Keratinocyte (primary cell): Measurements from ENCODE around the gene MND1. TPM values are rescaled to one million over a fixed set of nuclear protein-coding genes. Genes with fewer than 3 reads are reported as not detected.

Experiments
- DNase-seq: peaks from one replicate; pipeline ENCODE4 v3.0.0-alpha.2; 2011; ENCODE audit warnings: low read depth, missing footprints, low spot score
- FAIRE-seq: peaks from 2 replicates; lab custom pipeline; 2011; peaks lifted over from hg19 to GRCh38; lab: Jason Lieb, UNC
- H2AFZ ChIP-seq: 2 replicates; pipeline ENCODE4 v1.6.0; 2012; ENCODE audit warnings: low read length, control low read depth, inconsistent platforms; ENCODE audit not compliant: control insufficient read depth
- H3K27ac ChIP-seq: 2 replicates; pipeline ENCODE4 v1.5.1; 2011; ENCODE audit warnings: low read length; ENCODE audit not compliant: control insufficient read depth, insufficient read depth
- H3K27me3 ChIP-seq: 3 replicates; pipeline ENCODE4 v1.6.0; 2011; ENCODE audit warnings: low read length; ENCODE audit not compliant: control insufficient read depth, insufficient read depth; ENCODE audit errors: extremely low read depth
- H3K36me3 ChIP-seq, 2 experiments: 2 replicates in 1 of 2; 3 replicates in 1 of 2; pipeline ENCODE4 v1.5.1; 2011; ENCODE audit warnings: low read length in 2 of 2, mild to moderate bottlenecking in 1 of 2; ENCODE audit not compliant: control insufficient read depth in 2 of 2, insufficient read depth in 2 of 2; ENCODE audit errors: extremely low read depth in 1 of 2
- H3K4me1 ChIP-seq: 3 replicates; pipeline ENCODE4 v1.5.1; 2011; ENCODE audit warnings: low read length; ENCODE audit not compliant: control insufficient read depth, insufficient read depth; ENCODE audit errors: extremely low read depth
- H3K4me2 ChIP-seq: 3 replicates; pipeline ENCODE4 v1.6.0; 2011; ENCODE audit warnings: low read depth, low read length; ENCODE audit not compliant: control insufficient read depth, insufficient read depth; ENCODE audit errors: extremely low read depth
- H3K4me3 ChIP-seq, 3 experiments: fragments of 200-600 bp in 1 of 3; sonication (generic) in 1 of 3; 2 replicates in 2 of 3; 3 replicates in 1 of 3; pipeline ENCODE4 v1.5.1; 2011 to 2016; ENCODE audit warnings: low read length in 3 of 3, mild to moderate bottlenecking in 3 of 3, control low read depth in 2 of 3, inconsistent platforms in 1 of 3, low read depth in 1 of 3, mixed read lengths in 1 of 3, mixed run types in 1 of 3, moderate library complexity in 1 of 3; ENCODE audit not compliant: control insufficient read depth in 2 of 3, insufficient read depth in 2 of 3; ENCODE audit errors: extremely low read depth in 1 of 3
- H3K79me2 ChIP-seq: 2 replicates; pipeline ENCODE4 v1.6.0; 2012; ENCODE audit warnings: low read length; ENCODE audit not compliant: control insufficient read depth, insufficient read depth
- H3K9ac ChIP-seq: 3 replicates; pipeline ENCODE4 v1.6.0; 2011; ENCODE audit warnings: low read length; ENCODE audit not compliant: control insufficient read depth, insufficient read depth; ENCODE audit errors: extremely low read depth
- H3K9me1 ChIP-seq: 3 replicates; pipeline ENCODE4 v1.6.0; 2011; ENCODE audit warnings: low read length; ENCODE audit not compliant: control insufficient read depth, insufficient read depth; ENCODE audit errors: extremely low read depth
- H3K9me3 ChIP-seq: 2 replicates; pipeline ENCODE4 v1.5.1; 2012; ENCODE audit warnings: low read depth, low read length; ENCODE audit not compliant: control insufficient read depth
- H4K20me1 ChIP-seq: 3 replicates; pipeline ENCODE4 v1.6.0; 2011; ENCODE audit warnings: low read length; ENCODE audit not compliant: control insufficient read depth, insufficient read depth; ENCODE audit errors: extremely low read depth
- CTCF ChIP-seq, 3 experiments: IDR thresholded peaks in 1 of 3; conservative IDR thresholded peaks in 1 of 3; optimal IDR thresholded peaks in 1 of 3; 2 replicates in 2 of 3; 3 replicates in 1 of 3; pipeline versions ENCODE3 to v1.5.1; 2011; ENCODE audit warnings: low read length in 3 of 3, mild to moderate bottlenecking in 3 of 3, moderate library complexity in 2 of 3, control low read depth in 1 of 3, inconsistent platforms in 1 of 3; ENCODE audit not compliant: insufficient read depth in 2 of 3; ENCODE audit errors: extremely low read depth in 1 of 3
- EZH2 ChIP-seq: IDR thresholded peaks from one replicate; pipeline ENCODE4 v1.6.1; 2012; ENCODE audit warnings: inconsistent platforms, mild to moderate bottlenecking, low read length, moderate library complexity
- dilution Hi-C: fragments of 300-500 bp; cut with MboI; formaldehyde crosslinking; loops from one replicate; pipeline ENCODE4 v1.7.0; 2020; ENCODE audit warnings: low sequenced_read_pairs; ENCODE audit not compliant: extremely low pct_ligation_motif_present
- polyA plus RNA-seq, 5 experiments: library from polyadenylated mRNA; depleted of rRNA in 3 of 5; stranded (reverse) in 3 of 5; stranded (forward) in 1 of 5; unstranded in 1 of 5; fragments of >200 nt; gene quantifications; 1 replicate in 1 of 5; 2 replicates in 3 of 5; 3 replicates in 1 of 5; pipeline versions ENCODE4 v1.2.1 to v1.2.3, GENCODE V29; 2011 to 2012; ENCODE audit warnings: missing spikeins in 2 of 5, low read depth in 1 of 5, low replicate concordance in 1 of 5

Gene MND1
- polyA plus RNA-seq, 1 donor (not counting 4 experiments of a cell fraction or from before 2014, with no cell fraction given) = 4.9 TPM

GRCh38 chr4:153418121-153418520, 73.6 kb downstream of the MND1 start:
- FAIRE-seq = no peak

GRCh38 chr4:153418558-153418957, 74.1 kb downstream of the MND1 start:
- Histone ChIP-seq H3K9ac (no peak overlapping the region), H3K27ac (no peak overlapping the region), H3K4me3 (no peak overlapping the region), H3K27me3 (no peaks in the 10 kb centered on the region), H3K79me2 (no peaks in the 10 kb centered on the region), H4K20me1 (no peaks in the 10 kb centered on the region), H3K36me3 (no peaks in the 10 kb centered on the region), H3K9me1 (no peaks in the 10 kb centered on the region), H3K9me3 (no peaks in the 10 kb centered on the region), H3K4me2 (no peak overlapping the region), H2AFZ (no peak overlapping the region), H3K4me1 (no peaks in the 10 kb centered on the region)
- TF ChIP-seq CTCF (optimal IDR thresholded peaks at IDR 0.05 in 1 of 3, IDR thresholded peaks at IDR 0.05 in 1 of 3, conservative IDR thresholded peaks at IDR 0.05 in 1 of 3; ENCODE audit: extremely low read depth in 1 of 3, insufficient read depth in 2 of 3, low read length in 3 of 3) = no peak
- no peak for TF ChIP-seq EZH2
- FAIRE-seq = no peak
- dilution Hi-C loops = no loop called here
- DNase-seq = no peak

More at GRCh38 chr4:153418121-153418520, 73.6 kb downstream of the MND1 start:
- dilution Hi-C loops = no loop called here
- H3K36me3 ChIP-seq = no peaks in the 10 kb centered on the region
- H3K79me2 ChIP-seq = no peaks in the 10 kb centered on the region
- no peak overlapping the region for H3K9ac ChIP-seq
- no peak overlapping the region for H3K27ac ChIP-seq
- H3K4me3 ChIP-seq = no peak overlapping the region
- no peaks in the 10 kb centered on the region for H3K4me1 ChIP-seq
- H3K9me1 ChIP-seq = no peaks in the 10 kb centered on the region
- no peak for DNase-seq
- H3K9me3 ChIP-seq = no peaks in the 10 kb centered on the region
- H3K27me3 ChIP-seq = no peaks in the 10 kb centered on the region
- no peak overlapping the region for H3K4me2 ChIP-seq
- no peak overlapping the region for H2AFZ ChIP-seq
- no peaks in the 10 kb centered on the region for H4K20me1 ChIP-seq
- TF ChIP-seq EZH2 (no peak), CTCF (optimal IDR thresholded peaks at IDR 0.05 in 1 of 3, IDR thresholded peaks at IDR 0.05 in 1 of 3, conservative IDR thresholded peaks at IDR 0.05 in 1 of 3; ENCODE audit: extremely low read depth in 1 of 3, insufficient read depth in 2 of 3, low read length in 3 of 3) (no peak)
